Activated CD4-positive, alpha-beta memory T cell treated with anti-CD3 and anti-CD28 coated beads for 36 hours (primary cell): ENCODE results near the gene ABCA4. TPM values are rescaled to one million over a fixed set of nuclear protein-coding genes. Genes with fewer than 3 reads are reported as not detected.

Experiments used
- total RNA-seq, 2 experiments: library from RNA; stranded (reverse); gene quantifications; one replicate each; pipeline ENCODE4 v1.2.3, GENCODE V29; 2021

The ABCA4 gene
- total RNA-seq, 2 experiments from 2014 or later: not detected

Other genes with a start within 250 kb of the ABCA4 start
- gene DNTTIP2, start 241.9 kb downstream of the ABCA4 start, total RNA-seq: 10 to 100 TPM; 84.4 to 91.1 TPM
- 10 to 100 TPM; 21.7 to 26.5 TPM for gene GCLM, start 211.7 kb downstream of the ABCA4 start, total RNA-seq
- gene ARHGAP29, start 116.4 kb upstream of the ABCA4 start, total RNA-seq: under 1 TPM; 0.31 to 0.38 TPM